Adrenal gland (tissue), 5 donors: ENCODE measurements around the gene CCDC185.

Experiments
- CTCF ChIP-seq, 6 experiments: fragments of 450-650 bp in 4 of 6; fragments of 200-600 bp in 2 of 6; sonication (generic) in 1 of 6; IDR thresholded peaks; 1 replicate in 5 of 6; 2 replicates in 1 of 6; pipeline versions ENCODE4 v1.5.1 to v1.8.0; 2016 to 2021; ENCODE audit warnings: antibody characterized with exemption in 6 of 6, mild to moderate bottlenecking in 2 of 6, moderate library complexity in 1 of 6
- POLR2A ChIP-seq, 2 donors: fragments of 450-650 bp; IDR thresholded peaks; one replicate each; pipeline ENCODE4 v1.6.1; 2017; ENCODE audit warnings: antibody characterized with exemption in 2 of 2, mild to moderate bottlenecking in 2 of 2, moderate library complexity in 1 of 2
- donor health status: DM: no; HTN: no; CAD: no.

DNA sequence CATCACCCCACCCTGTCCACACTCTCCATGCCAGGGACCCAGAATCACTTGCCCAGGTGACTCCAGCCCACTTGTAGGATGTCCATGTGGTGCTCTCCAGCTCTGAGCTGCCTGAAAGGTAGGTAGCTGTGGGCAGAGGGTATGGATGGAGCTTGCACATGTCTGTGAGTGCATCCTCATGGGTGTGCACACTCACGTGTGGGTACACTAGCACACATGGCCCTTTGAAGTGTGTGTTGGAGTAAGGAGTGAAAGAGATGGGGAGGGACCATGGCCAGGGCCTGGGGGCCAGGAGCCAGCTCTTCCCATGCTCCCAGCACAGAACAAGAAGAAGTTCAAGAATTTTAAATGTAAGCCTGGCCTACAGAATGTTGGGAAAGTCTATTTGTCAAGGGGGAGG lies 50.2 kb downstream of the CCDC185 start:
- TF ChIP-seq CTCF (IDR thresholded peaks at IDR 0.05) (no peak), POLR2A (IDR thresholded peaks at IDR 0.05) (no peak)
